SK-N-SH (cell line): ENCODE measurements around the gene LATS2. TPM values are rescaled to one million over a fixed set of nuclear protein-coding genes. Genes with fewer than 3 reads are reported as not detected.

ENCODE experiments used
- CTCF ChIA-PET: fragments of 300-600, 350-600 bp; formaldehyde crosslinking; extraction: SDS; loops from one replicate; lab custom pipeline; 2021; lab: Yijun Ruan, JAX
- POLR2A ChIA-PET: fragments of 350-600 bp; sonication (Branson Sonifier 250); formaldehyde crosslinking; extraction: SDS; loops from one replicate; lab custom pipeline; 2020; ENCODE audit warnings: antibody characterized with exemption, inconsistent platforms; lab: Yijun Ruan, JAX
- DNase-seq: peaks from one replicate; pipeline ENCODE4 v3.0.0; 2012
- H2AFZ ChIP-seq: fragments of 200-600 bp; sonication (generic); 2 replicates; pipeline ENCODE4 v1.8.1; 2016; ENCODE audit warnings: antibody characterized with exemption, mild to moderate bottlenecking, low read depth
- H3F3A ChIP-seq: fragments of 200-600 bp; sonication (generic); replicated peaks from 2 replicates; pipeline ENCODE3; 2016; ENCODE audit warnings: antibody characterized with exemption, mild to moderate bottlenecking; ENCODE audit not compliant: insufficient read depth
- H3K27ac ChIP-seq, 2 experiments: fragments of 200-500 bp in 1 of 2; fragments of 200-600 bp in 1 of 2; sonication (Bioruptor generic) in 1 of 2; sonication (generic), shearing (Covaris generic) in 1 of 2; 2 replicates each; pipeline versions ENCODE4 v1.5.1 to v1.6.1; 2014 to 2016; ENCODE audit warnings: low read depth in 2 of 2, inconsistent platforms in 1 of 2, low read length in 1 of 2, mild to moderate bottlenecking in 1 of 2, mixed read lengths in 1 of 2
- H3K27me3 ChIP-seq: fragments of 200-600 bp; sonication (generic), shearing (Covaris generic); 2 replicates; pipeline ENCODE4 v1.6.1; 2016; ENCODE audit warnings: mixed run types; ENCODE audit not compliant: insufficient read depth
- H3K36me3 ChIP-seq, 2 experiments: fragments of 200-500 bp in 1 of 2; fragments of 200-600 bp in 1 of 2; sonication (Bioruptor generic) in 1 of 2; sonication (generic) in 1 of 2; replicated peaks in 1 of 2; 2 replicates each; pipeline versions ENCODE3 to v1.5.1; 2014 to 2016; ENCODE audit warnings: low read length in 1 of 2, mild to moderate bottlenecking in 1 of 2; ENCODE audit not compliant: insufficient read depth in 2 of 2, control insufficient read depth in 1 of 2
- H3K4me1 ChIP-seq, 2 experiments: fragments of 200-500 bp in 1 of 2; fragments of 200-600 bp in 1 of 2; sonication (Bioruptor generic) in 1 of 2; sonication (generic), shearing (Covaris generic) in 1 of 2; 2 replicates each; pipeline versions ENCODE4 v1.5.1 to v1.6.1; 2014 to 2016; ENCODE audit warnings: low read depth in 1 of 2, low read length in 1 of 2, mixed run types in 1 of 2; ENCODE audit not compliant: insufficient read depth in 2 of 2, control insufficient read depth in 1 of 2
- H3K4me2 ChIP-seq: fragments of 200-600 bp; sonication (generic), shearing (Covaris generic); 2 replicates; pipeline ENCODE4 v1.6.1; 2017; ENCODE audit warnings: mixed run types
- H3K4me3 ChIP-seq, 2 experiments: fragments of 200-500 bp in 1 of 2; fragments of 200-600 bp in 1 of 2; sonication (Bioruptor generic) in 1 of 2; sonication (generic), shearing (Covaris generic) in 1 of 2; 2 replicates each; pipeline versions ENCODE4 v1.5.1 to v1.8.1; 2014 to 2016; ENCODE audit warnings: low read depth in 2 of 2, inconsistent platforms in 1 of 2, low read length in 1 of 2, mild to moderate bottlenecking in 1 of 2, mixed read lengths in 1 of 2, moderate library complexity in 1 of 2
- H3K79me2 ChIP-seq: fragments of 200-600 bp; sonication (generic); 2 replicates; pipeline ENCODE4 v1.8.1; 2017; ENCODE audit warnings: mild to moderate bottlenecking; ENCODE audit not compliant: insufficient read depth
- H3K9ac ChIP-seq: fragments of 200-600 bp; sonication (generic); 2 replicates; pipeline ENCODE4 v1.6.1; 2017; ENCODE audit warnings: mixed run types
- H3K9me2 ChIP-seq: fragments of 200-600 bp; sonication (generic); 2 replicates; pipeline ENCODE4 v1.6.1; 2017; ENCODE audit warnings: mixed run types
- H3K9me3 ChIP-seq: fragments of 200-600 bp; sonication (generic); 2 replicates; pipeline ENCODE4 v1.6.1; 2017; ENCODE audit warnings: mixed run types, mild to moderate bottlenecking, moderate library complexity
- H4K20me1 ChIP-seq: fragments of 200-600 bp; sonication (generic); 2 replicates; pipeline ENCODE4 v1.6.1; 2017; ENCODE audit warnings: mild to moderate bottlenecking, mixed run types; ENCODE audit not compliant: insufficient read depth
- EZH2phosphoT487 ChIP-seq: fragments of 200-600 bp; sonication (generic); IDR thresholded peaks from 2 replicates; pipeline ENCODE4 v1.6.1; 2017; ENCODE audit warnings: low read depth, mixed run types, mild to moderate bottlenecking, antibody characterized with exemption, moderate library complexity, borderline replicate concordance
- FOSL2 ChIP-seq: IDR thresholded peaks from 2 replicates; pipeline ENCODE4 v1.4.0; 2012; ENCODE audit warnings: low read depth, mild to moderate bottlenecking, moderate library complexity, borderline replicate concordance
- FOXJ3 ChIP-seq: sonication (generic); formaldehyde crosslinking; IDR thresholded peaks from 2 replicates; pipeline ENCODE4 v1.5.1; 2020; ENCODE audit warnings: mild to moderate bottlenecking, missing genetic modification reagents
- FOXM1 ChIP-seq: IDR thresholded peaks from 2 replicates; pipeline ENCODE4 v1.4.0; 2012; ENCODE audit warnings: low read depth, mild to moderate bottlenecking
- JUND ChIP-seq: IDR thresholded peaks from 2 replicates; pipeline ENCODE4 v1.4.0; 2012
- MAX ChIP-seq: IDR thresholded peaks from 2 replicates; pipeline ENCODE4 v1.4.0; 2012; ENCODE audit warnings: low read depth
- MEF2A ChIP-seq: IDR thresholded peaks from 2 replicates; pipeline ENCODE4 v1.4.0; 2012; ENCODE audit warnings: low read depth, borderline replicate concordance
- NFIC ChIP-seq: IDR thresholded peaks from 2 replicates; pipeline ENCODE4 v1.4.0; 2012; ENCODE audit warnings: borderline replicate concordance
- POLR2AphosphoS5 ChIP-seq: IDR thresholded peaks from 2 replicates; pipeline ENCODE4 v1.6.1; 2012; ENCODE audit warnings: low read depth, low read length
- RAD21 ChIP-seq: IDR thresholded peaks from 2 replicates; pipeline ENCODE4 v1.6.1; 2012; ENCODE audit warnings: mild to moderate bottlenecking, low read length
- TCF12 ChIP-seq: IDR thresholded peaks from 2 replicates; pipeline ENCODE4 v1.4.0; 2012
- USF1 ChIP-seq: IDR thresholded peaks from 2 replicates; pipeline ENCODE4 v1.4.0; 2012; ENCODE audit warnings: low read depth, borderline replicate concordance
- WGBS: methylation state at CpG from one replicate; pipeline ENCODE4 v1.1.6; 2017; ENCODE audit warnings: low lambda C conversion rate; 5-methylcytosine and 5-hydroxymethylcytosine counted together
- polyA plus RNA-seq, 3 experiments: library from polyadenylated mRNA; depleted of rRNA; stranded (reverse); fragments of >200 nt; gene quantifications; 2 replicates each; pipeline ENCODE4 v1.2.3, GENCODE V29; 2012
- TF ChIP-seq, protein P1 (sequence below): fragments of 200-600 bp; sonication (generic); IDR thresholded peaks from 2 replicates; pipeline ENCODE4 v1.6.1; 2017; ENCODE audit warnings: antibody characterized with exemption, mild to moderate bottlenecking, moderate library complexity
- TF ChIP-seq, protein P2 (sequence below): fragments of 150-350 bp; IDR thresholded peaks from 2 replicates; pipeline ENCODE4 v1.6.1; 2017; ENCODE audit warnings: antibody characterized with exemption, low read length, low read depth, borderline replicate concordance
- TF ChIP-seq, protein P3 (sequence below): IDR thresholded peaks from 2 replicates; pipeline ENCODE4; 2012
- TF ChIP-seq, protein P4 (sequence below): IDR thresholded peaks from 2 replicates; pipeline ENCODE4 v1.4.0; 2012; ENCODE audit warnings: low read depth, borderline replicate concordance

Gene LATS2
- polyA plus RNA-seq, 1 of the 3 experiments (the other 2 are of a cell fraction), result 19.6 TPM

DNA sequence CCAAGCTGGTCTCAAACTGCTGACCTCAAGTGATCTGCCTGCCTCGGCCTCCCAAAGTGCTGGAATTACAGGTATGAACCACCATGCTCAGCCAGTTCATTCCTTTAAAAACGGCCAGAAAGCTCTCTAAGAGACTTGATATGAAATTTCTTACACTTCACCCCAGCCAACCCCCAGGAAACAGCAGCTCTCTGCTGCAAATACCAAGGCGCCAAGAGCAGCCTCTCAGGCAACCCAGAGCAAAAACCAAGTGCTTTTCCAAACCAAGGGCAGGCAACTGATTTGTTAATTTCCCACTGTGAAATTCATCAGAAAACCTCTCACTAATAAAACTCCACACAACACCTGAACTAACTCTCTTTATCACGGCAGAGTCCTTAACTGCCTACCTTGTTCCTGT lies 44.9 kb downstream of the LATS2 start (continued):
- TF ChIP-seq, protein P1, sequence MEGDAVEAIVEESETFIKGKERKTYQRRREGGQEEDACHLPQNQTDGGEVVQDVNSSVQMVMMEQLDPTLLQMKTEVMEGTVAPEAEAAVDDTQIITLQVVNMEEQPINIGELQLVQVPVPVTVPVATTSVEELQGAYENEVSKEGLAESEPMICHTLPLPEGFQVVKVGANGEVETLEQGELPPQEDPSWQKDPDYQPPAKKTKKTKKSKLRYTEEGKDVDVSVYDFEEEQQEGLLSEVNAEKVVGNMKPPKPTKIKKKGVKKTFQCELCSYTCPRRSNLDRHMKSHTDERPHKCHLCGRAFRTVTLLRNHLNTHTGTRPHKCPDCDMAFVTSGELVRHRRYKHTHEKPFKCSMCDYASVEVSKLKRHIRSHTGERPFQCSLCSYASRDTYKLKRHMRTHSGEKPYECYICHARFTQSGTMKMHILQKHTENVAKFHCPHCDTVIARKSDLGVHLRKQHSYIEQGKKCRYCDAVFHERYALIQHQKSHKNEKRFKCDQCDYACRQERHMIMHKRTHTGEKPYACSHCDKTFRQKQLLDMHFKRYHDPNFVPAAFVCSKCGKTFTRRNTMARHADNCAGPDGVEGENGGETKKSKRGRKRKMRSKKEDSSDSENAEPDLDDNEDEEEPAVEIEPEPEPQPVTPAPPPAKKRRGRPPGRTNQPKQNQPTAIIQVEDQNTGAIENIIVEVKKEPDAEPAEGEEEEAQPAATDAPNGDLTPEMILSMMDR, result no peak

- peaks cover 61% of the 10 kb centered on the region for H3F3A ChIP-seq
- peak; percentile 4; the same call in 1 of the 2 replicates for TF ChIP-seq FOSL2
- no peak for TF ChIP-seq FOXJ3 (CRISPR knock-in tag)
- TF ChIP-seq, all 33 proteins: peak for 1
- CTCF ChIA-PET, result no interaction called here
- H3K4me1 ChIP-seq, result peaks cover 12 to 59% of the 10 kb centered on the region in 2 experiments
- POLR2A ChIA-PET, result no interaction called here
- peak overlapping the region in 1 of 2 experiments; percentile 30; a peak in 1 of 4 replicates for H3K4me3 ChIP-seq
- H3K4me2 ChIP-seq, result peak overlapping the region; percentile 65
- H2AFZ ChIP-seq, result no peak overlapping the region
- peaks cover 0 to 3% of the 10 kb centered on the region in 2 experiments for H3K36me3 ChIP-seq
- peak overlapping the region; percentile 54; the same call in 1 of the 2 replicates for H3K9ac ChIP-seq
- peaks cover 91% of the 10 kb centered on the region for H3K79me2 ChIP-seq
- no peak for DNase-seq
- WGBS, result 63% methylated on average over 1 of the region's 1 CpG
- peak overlapping the region; percentile 73 to 99; a peak in 3 of 4 replicates for H3K27ac ChIP-seq
- H4K20me1 ChIP-seq, result peaks cover 52% of the 10 kb centered on the region
- no peaks in the 10 kb centered on the region for H3K27me3 ChIP-seq
- H3K9me2 ChIP-seq, result no peaks in the 10 kb centered on the region
- no peaks in the 10 kb centered on the region for H3K9me3 ChIP-seq
Measured at GRCh38 chr13:21015284-21015683, 46.1 kb downstream of the LATS2 start.

GRCh38 chr13:21014502-21015170 lies 46.8 kb downstream of the LATS2 start:
- 27% methylated on average over 8 of the region's 8 CpGs for WGBS
- TF ChIP-seq JUND (0 out of 2 replicates have a peak, but pooled peaks have one; percentile 19), FOSL2 (peak; percentile 59; the same call in 1 of the 2 replicates), MAX (peak; percentile 96), MEF2A (no peak), USF1 (peak; percentile 70; the same call in 1 of the 2 replicates), TCF12 (peak; percentile 85), NFIC (peak; percentile 75), FOXM1 (peak; percentile 31; the same call in 1 of the 2 replicates), EZH2phosphoT487 (no peak), RAD21 (no peak), POLR2AphosphoS5 (0 out of 2 replicates have a peak, but pooled peaks have one; percentile 15)
- TF ChIP-seq, protein P2, sequence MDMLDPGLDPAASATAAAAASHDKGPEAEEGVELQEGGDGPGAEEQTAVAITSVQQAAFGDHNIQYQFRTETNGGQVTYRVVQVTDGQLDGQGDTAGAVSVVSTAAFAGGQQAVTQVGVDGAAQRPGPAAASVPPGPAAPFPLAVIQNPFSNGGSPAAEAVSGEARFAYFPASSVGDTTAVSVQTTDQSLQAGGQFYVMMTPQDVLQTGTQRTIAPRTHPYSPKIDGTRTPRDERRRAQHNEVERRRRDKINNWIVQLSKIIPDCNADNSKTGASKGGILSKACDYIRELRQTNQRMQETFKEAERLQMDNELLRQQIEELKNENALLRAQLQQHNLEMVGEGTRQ, result 0 out of 2 replicates have a peak, but pooled peaks have one; percentile 2
- TF ChIP-seq, protein P3, sequence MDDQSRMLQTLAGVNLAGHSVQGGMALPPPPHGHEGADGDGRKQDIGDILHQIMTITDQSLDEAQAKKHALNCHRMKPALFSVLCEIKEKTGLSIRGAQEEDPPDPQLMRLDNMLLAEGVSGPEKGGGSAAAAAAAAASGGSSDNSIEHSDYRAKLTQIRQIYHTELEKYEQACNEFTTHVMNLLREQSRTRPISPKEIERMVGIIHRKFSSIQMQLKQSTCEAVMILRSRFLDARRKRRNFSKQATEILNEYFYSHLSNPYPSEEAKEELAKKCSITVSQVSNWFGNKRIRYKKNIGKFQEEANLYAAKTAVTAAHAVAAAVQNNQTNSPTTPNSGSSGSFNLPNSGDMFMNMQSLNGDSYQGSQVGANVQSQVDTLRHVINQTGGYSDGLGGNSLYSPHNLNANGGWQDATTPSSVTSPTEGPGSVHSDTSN, result peak; percentile 81
- TF ChIP-seq, protein P4, sequence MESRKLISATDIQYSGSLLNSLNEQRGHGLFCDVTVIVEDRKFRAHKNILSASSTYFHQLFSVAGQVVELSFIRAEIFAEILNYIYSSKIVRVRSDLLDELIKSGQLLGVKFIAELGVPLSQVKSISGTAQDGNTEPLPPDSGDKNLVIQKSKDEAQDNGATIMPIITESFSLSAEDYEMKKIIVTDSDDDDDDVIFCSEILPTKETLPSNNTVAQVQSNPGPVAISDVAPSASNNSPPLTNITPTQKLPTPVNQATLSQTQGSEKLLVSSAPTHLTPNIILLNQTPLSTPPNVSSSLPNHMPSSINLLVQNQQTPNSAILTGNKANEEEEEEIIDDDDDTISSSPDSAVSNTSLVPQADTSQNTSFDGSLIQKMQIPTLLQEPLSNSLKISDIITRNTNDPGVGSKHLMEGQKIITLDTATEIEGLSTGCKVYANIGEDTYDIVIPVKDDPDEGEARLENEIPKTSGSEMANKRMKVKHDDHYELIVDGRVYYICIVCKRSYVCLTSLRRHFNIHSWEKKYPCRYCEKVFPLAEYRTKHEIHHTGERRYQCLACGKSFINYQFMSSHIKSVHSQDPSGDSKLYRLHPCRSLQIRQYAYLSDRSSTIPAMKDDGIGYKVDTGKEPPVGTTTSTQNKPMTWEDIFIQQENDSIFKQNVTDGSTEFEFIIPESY, result 0 out of 2 replicates have a peak, but pooled peaks have one; percentile 35

More at GRCh38 chr13:21014502-21015170, 46.8 kb downstream of the LATS2 start:
- peak overlapping the region; percentile 54; the same call in 1 of the 2 replicates for H3K9ac ChIP-seq
- peaks cover 61% of the 10 kb centered on the region for H3F3A ChIP-seq
- peak overlapping the region; percentile 73 to 99; a peak in 3 of 4 replicates for H3K27ac ChIP-seq
- H2AFZ ChIP-seq, result no peak overlapping the region
- POLR2A ChIA-PET, result no interaction called here
- no peaks in the 10 kb centered on the region for H3K27me3 ChIP-seq
- no peak for DNase-seq
- H3K9me3 ChIP-seq, result no peaks in the 10 kb centered on the region
- H3K79me2 ChIP-seq, result peaks cover 91% of the 10 kb centered on the region
- H3K4me3 ChIP-seq, result peak overlapping the region in 1 of 2 experiments; percentile 30; a peak in 1 of 4 replicates
- no peaks in the 10 kb centered on the region for H3K9me2 ChIP-seq
- CTCF ChIA-PET, result interaction anchor here (1.3 kb wide), 1 partner anchor 76 kb away, joined by 3 read pairs; no protein-coding TSS in a partner anchor
- peak overlapping the region; percentile 65 for H3K4me2 ChIP-seq
- peaks cover 12 to 56% of the 10 kb centered on the region in 2 experiments for H3K4me1 ChIP-seq
- peaks cover 58% of the 10 kb centered on the region for H4K20me1 ChIP-seq
- H3K36me3 ChIP-seq, result peaks cover 0 to 3% of the 10 kb centered on the region in 2 experiments
